Upper lobe of left lung (tissue), 4 donors: Measurements from ENCODE around the gene BAIAP2L1.

Source experiments
- EP300 ChIP-seq, 4 donors: sonication (generic); formaldehyde crosslinking; IDR thresholded peaks; one replicate each; pipeline ENCODE4 v1.5.1; 2017; ENCODE audit warnings: antibody characterized with exemption in 4 of 4, control low read depth in 2 of 4
- POLR2A ChIP-seq, 4 donors: fragments of 450-650 bp; IDR thresholded peaks; one replicate each; pipeline ENCODE4 v1.5.1; 2016 to 2017; ENCODE audit warnings: antibody characterized with exemption in 4 of 4, mild to moderate bottlenecking in 2 of 4
- TF ChIP-seq, protein P1 (sequence below), 6 experiments: fragments of 450-650 bp in 4 of 6; fragments of 200-600 bp in 2 of 6; sonication (generic) in 2 of 6; IDR thresholded peaks; one replicate each; pipeline ENCODE4 v1.5.1; 2016 to 2019; ENCODE audit warnings: antibody characterized with exemption in 6 of 6

DNA sequence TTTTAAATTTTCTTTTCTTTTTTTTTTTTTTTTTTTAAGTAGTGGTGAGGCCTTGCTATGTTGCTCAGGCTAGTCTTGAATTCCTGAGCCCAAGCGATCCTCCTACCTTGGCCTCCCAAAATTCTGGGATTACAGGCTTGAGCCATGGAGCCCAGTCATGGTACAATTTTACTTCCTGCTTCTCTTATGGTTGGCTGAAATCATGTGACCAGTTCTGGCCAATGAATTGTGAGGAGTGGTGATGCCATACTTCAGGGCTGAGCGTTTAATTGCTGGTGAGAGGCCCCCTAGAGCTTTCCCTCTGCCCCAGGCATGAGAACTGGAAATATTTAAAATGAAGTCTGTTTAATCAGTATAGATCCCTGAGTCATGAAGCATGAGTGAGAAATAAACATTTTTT is 22.2 kb upstream of the BAIAP2L1 start:
- TF ChIP-seq EP300 (IDR thresholded peaks at IDR 0.05): no peak
- TF ChIP-seq, protein P1, sequence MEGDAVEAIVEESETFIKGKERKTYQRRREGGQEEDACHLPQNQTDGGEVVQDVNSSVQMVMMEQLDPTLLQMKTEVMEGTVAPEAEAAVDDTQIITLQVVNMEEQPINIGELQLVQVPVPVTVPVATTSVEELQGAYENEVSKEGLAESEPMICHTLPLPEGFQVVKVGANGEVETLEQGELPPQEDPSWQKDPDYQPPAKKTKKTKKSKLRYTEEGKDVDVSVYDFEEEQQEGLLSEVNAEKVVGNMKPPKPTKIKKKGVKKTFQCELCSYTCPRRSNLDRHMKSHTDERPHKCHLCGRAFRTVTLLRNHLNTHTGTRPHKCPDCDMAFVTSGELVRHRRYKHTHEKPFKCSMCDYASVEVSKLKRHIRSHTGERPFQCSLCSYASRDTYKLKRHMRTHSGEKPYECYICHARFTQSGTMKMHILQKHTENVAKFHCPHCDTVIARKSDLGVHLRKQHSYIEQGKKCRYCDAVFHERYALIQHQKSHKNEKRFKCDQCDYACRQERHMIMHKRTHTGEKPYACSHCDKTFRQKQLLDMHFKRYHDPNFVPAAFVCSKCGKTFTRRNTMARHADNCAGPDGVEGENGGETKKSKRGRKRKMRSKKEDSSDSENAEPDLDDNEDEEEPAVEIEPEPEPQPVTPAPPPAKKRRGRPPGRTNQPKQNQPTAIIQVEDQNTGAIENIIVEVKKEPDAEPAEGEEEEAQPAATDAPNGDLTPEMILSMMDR (IDR thresholded peaks at IDR 0.05): no peak
- TF ChIP-seq POLR2A (IDR thresholded peaks at IDR 0.05): no peak
